Measurements from ENCODE around the gene PLPP4.

GRCh38 chr10:120457431-120458172 lies 575 bp downstream of the PLPP4 start:
- TF ChIP-seq MAX (IDR thresholded peaks at IDR 0.05; ENCODE audit: low read depth) (no peak), SIN3A (IDR thresholded peaks at IDR 0.05; ENCODE audit: borderline replicate concordance, low read depth, low read length) (no peak), CTCF (IDR thresholded peaks at IDR 0.05) (no peak), REST (IDR thresholded peaks at IDR 0.05; ENCODE audit: low read depth, low read length) (no peak), POLR2AphosphoS5 (IDR thresholded peaks at IDR 0.05; ENCODE audit: low read depth, low read length) (no peak), FOXJ3 (CRISPR knock-in tag; IDR thresholded peaks at IDR 0.05) (no peak), FOXM1 (IDR thresholded peaks at IDR 0.05; ENCODE audit: low read depth) (no peak), USF2 (IDR thresholded peaks at IDR 0.05; ENCODE audit: borderline replicate concordance, low read depth, low read length) (no peak)

Data from SK-N-SH (cell line).